GM18498 (cell line): Measurements from ENCODE around the gene SLC2A14.
"Not testable (repeated sequence)": the region's sequence is repeated elsewhere in the genome, so short reads cannot be mapped to it uniquely, and the experiment has no call there.

Experiments used
- ATAC-seq: cut with Tn5 transposase; IDR thresholded peaks from one replicate; pipeline ENCODE4 v1.9.1; 2021; ENCODE audit warnings: mild to moderate bottlenecking, moderate library complexity; ENCODE audit not compliant: unreplicated experiment

The SLC2A14 gene

GRCh38 chr12:7835766-7836165 is 36.9 kb downstream of the SLC2A14 start:
- ATAC-seq = no peak

DNA sequence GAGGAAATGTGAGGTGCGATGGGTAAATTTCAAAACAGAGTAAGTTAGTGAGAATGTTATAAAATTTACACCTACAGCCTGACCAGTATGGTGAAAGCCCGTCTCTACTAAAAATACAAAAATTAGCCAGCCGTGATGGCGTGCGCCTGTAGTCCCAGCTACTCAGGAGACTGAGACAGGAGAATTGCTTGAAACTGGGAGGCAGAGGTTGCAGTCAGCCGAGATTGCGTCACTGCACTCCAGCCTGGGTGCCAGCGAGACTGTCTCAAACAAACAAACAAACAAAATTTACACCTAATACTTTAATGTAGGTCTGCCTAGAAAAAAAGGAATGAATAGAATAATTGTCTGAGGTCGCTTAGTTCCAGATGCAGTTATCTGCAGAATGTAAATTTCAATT is 37.6 kb downstream of the SLC2A14 start:
- ATAC-seq = no peak

DNA sequence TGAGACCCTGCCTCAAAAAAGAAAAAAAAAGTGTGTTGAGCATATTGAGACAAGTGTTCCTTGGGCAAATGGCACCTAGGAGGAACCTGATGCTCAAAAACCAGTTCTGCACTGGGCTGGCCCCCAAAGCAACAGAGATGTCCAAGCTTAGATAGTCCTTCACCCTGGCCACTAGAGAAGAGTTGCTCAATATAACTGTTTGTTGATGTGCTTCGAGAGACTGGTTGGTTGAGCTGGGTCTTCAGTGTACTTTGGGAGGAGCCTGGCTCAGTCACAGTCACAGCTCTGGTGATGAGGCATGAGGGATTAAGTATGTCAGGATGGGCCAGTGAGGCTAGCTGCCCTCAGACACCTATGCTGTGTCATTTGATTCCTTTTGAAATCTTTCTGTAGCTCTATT is 38.0 kb downstream of the SLC2A14 start:
- no peak for ATAC-seq

- ATAC-seq = no peak
These were observed 38.9 kb downstream of the SLC2A14 start for GRCh38 chr12:7833831-7834230.

- ATAC-seq = not testable (repeated sequence)
These were observed 39.5 kb downstream of the SLC2A14 start for GRCh38 chr12:7833201-7833600.

- ATAC-seq = no peak
These were observed 40.5 kb downstream of the SLC2A14 start for GRCh38 chr12:7832059-7832696.

DNA sequence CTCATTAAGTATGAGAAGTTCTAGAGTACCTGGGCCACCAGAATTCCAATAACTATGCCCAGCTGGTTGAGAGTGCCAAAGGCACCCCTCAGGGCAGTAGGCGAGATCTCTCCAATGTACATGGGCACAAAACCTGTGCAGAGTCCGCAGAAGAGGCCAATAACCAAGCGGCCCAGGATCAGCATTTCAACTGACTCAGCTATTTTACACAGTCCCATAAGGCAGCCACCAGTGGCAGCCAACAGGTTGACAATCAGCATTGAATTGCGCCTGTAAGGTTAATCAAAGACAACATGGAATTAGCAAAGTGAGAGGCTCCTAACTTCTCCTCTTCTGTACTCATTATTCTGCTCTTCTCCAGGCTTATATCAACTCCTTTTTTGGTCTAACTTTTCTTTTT is 43.0 kb downstream of the SLC2A14 start:
- not testable (repeated sequence) for ATAC-seq

- ATAC-seq = not testable (repeated sequence)
These were observed 47.0 kb downstream of the SLC2A14 start for GRCh38 chr12:7825754-7826153.

GRCh38 chr12:7806863-7807487 is 65.7 kb downstream of the SLC2A14 start:
- ATAC-seq = no peak

- ATAC-seq = not testable (repeated sequence)
These were observed 66.4 kb downstream of the SLC2A14 start for GRCh38 chr12:7806319-7806718.

GRCh38 chr12:7801460-7801859 is 71.3 kb downstream of the SLC2A14 start:
- no peak for ATAC-seq

- ATAC-seq = not testable (repeated sequence)
These were observed 73.9 kb downstream of the SLC2A14 start for GRCh38 chr12:7798750-7799308.

DNA sequence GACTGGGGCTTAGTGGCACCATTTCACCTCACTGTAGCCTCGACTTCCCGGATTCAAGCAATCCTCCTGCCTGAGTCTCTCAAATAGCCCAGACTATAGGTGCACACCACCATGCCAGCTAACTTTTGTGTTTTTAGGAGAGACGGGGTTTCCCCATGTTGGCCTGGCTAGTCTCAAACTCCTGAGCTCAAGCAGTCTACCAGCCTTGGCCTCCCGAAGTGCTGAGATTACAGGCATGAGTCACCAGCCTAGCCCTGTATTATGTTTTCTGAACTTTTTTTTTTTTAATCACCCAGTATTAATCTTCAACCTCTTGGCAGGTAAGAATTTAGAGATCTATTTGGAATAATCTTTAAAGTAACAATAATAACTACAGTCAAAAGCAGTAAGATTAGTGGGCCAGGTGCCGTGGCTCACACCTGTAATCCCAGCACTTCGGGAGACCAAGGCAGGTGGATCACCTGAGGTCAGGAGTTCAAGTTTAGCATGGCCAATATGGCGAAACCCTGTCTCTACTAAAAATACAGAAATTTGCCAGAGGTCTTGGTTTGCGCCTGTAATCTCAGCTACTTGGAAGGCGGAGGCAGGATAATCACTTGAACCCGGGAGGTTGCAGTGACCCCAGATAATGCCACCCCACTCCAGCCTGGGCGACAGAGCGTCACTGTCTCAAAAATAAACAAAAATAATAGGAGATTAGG is 74.9 kb downstream of the SLC2A14 start:
- no peak for ATAC-seq

- ATAC-seq = not testable (repeated sequence)
These were observed 75.4 kb downstream of the SLC2A14 start for GRCh38 chr12:7797269-7797668.

GRCh38 chr12:7793211-7793610 is 79.5 kb downstream of the SLC2A14 start:
- no peak for ATAC-seq

GRCh38 chr12:7788884-7789528 is 83.7 kb downstream of the SLC2A14 start, which contains the start of gene NANOG:
TSS of gene NANOG (plus strand) at chr12:7789402. CDS start at chr12:7789615, 213 bp downstream.
- not testable (repeated sequence) for ATAC-seq

- no peak for ATAC-seq
These were observed 84.4 kb downstream of the SLC2A14 start for GRCh38 chr12:7788294-7788660.

GRCh38 chr12:7787574-7788293 is 85.0 kb downstream of the SLC2A14 start:
- ATAC-seq = no peak

GRCh38 chr12:7784701-7785100 is 88.0 kb downstream of the SLC2A14 start:
- ATAC-seq = no peak

DNA sequence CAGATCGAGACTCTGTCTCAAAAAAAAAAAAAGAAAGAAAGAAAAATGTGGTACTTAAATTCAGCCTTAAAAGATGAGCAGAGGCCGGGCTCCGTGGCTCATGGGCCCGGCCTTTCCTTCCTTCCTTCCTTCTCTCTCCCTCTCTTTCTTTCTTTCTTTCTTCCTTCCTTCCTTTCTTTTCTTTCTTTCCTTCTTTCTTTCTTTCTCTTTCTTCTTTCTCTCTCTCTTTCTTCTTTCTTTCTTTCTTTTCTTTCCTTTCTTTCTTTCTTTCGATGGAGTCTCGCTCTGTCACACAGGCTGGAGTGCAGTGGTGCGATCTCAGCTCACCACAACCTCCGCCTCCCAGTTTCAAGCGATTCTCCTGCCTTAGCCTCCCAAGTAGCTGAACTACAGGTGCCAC is 89.3 kb downstream of the SLC2A14 start:
- ATAC-seq = not testable (repeated sequence)

GRCh38 chr12:7782055-7782454 is 90.7 kb downstream of the SLC2A14 start:
- no peak for ATAC-seq
